ENCODE results near the gene TRAF3IP1. TPM values are rescaled to one million over a fixed set of nuclear protein-coding genes. Genes with fewer than 3 reads are reported as not detected.

Gene TRAF3IP1
- total RNA-seq, 4 donors from 2014 or later, result 19.6 to 28.4 (median 21.7) TPM

- no peaks in the 10 kb centered on the region for H3K9me3 ChIP-seq
- no peaks in the 10 kb centered on the region for H3K4me1 ChIP-seq
- no peaks in the 10 kb centered on the region for H3K27me3 ChIP-seq
- no peak overlapping the region for H3K27ac ChIP-seq
- no peak overlapping the region for H3K4me3 ChIP-seq
- H3K36me3 ChIP-seq, result peaks cover 0 to 1% of the 10 kb centered on the region in 2 donors
- TF ChIP-seq POLR2AphosphoS5 (IDR thresholded peaks at IDR 0.05), result no peak
- no peak for TF ChIP-seq EP300 (IDR thresholded peaks at IDR 0.05)
- TF ChIP-seq CTCF (IDR thresholded peaks at IDR 0.05), result no peak
- TF ChIP-seq POLR2A (IDR thresholded peaks at IDR 0.05), result no peak
- WGBS, 2 donors (ENCODE audit: low coverage in 1 of 2), result 82 to 88% methylated on average over 4 of the region's 12 CpGs
- no peak for ATAC-seq
These were observed 94.9 kb downstream of the TRAF3IP1 start for GRCh38 chr2:238415036-238415764.

GRCh38 chr2:238415893-238416292 is 95.6 kb downstream of the TRAF3IP1 start:
- Histone ChIP-seq H3K27ac (no peak overlapping the region), H3K27me3 (no peaks in the 10 kb centered on the region), H3K4me1 (no peaks in the 10 kb centered on the region), H3K36me3 (no peaks in the 10 kb centered on the region), H3K9me3 (no peaks in the 10 kb centered on the region), H3K4me3 (no peak overlapping the region)
- no peak for TF ChIP-seq CTCF (IDR thresholded peaks at IDR 0.05)
- no peak for TF ChIP-seq EP300 (IDR thresholded peaks at IDR 0.05)
- no peak for TF ChIP-seq POLR2AphosphoS5 (IDR thresholded peaks at IDR 0.05)
- no peak for TF ChIP-seq POLR2A (IDR thresholded peaks at IDR 0.05)
- WGBS, 2 donors (ENCODE audit: low coverage in 1 of 2), result 80 to 100% methylated on average over 1 to 2 of the region's 5 CpGs
- ATAC-seq, result no peak

- Histone ChIP-seq H3K4me1 (no peaks in the 10 kb centered on the region), H3K27ac (no peak overlapping the region), H3K4me3 (no peak overlapping the region), H3K27me3 (no peaks in the 10 kb centered on the region), H3K36me3 (no peaks in the 10 kb centered on the region), H3K9me3 (no peaks in the 10 kb centered on the region)
- TF ChIP-seq POLR2AphosphoS5 (IDR thresholded peaks at IDR 0.05), result no peak
- TF ChIP-seq EP300 (IDR thresholded peaks at IDR 0.05), result no peak
- TF ChIP-seq POLR2A (IDR thresholded peaks at IDR 0.05), result no peak
- no peak for TF ChIP-seq CTCF (IDR thresholded peaks at IDR 0.05)
- ATAC-seq, result no peak
- 78 to 88% methylated on average over 4 to 6 of the region's 6 CpGs for WGBS, 2 donors (ENCODE audit: low coverage in 1 of 2)
These were observed 98.1 kb downstream of the TRAF3IP1 start for GRCh38 chr2:238418196-238418998.

GRCh38 chr2:238418999-238419546 is 98.8 kb downstream of the TRAF3IP1 start:
- Histone ChIP-seq H3K36me3 (no peaks in the 10 kb centered on the region), H3K4me1 (no peaks in the 10 kb centered on the region), H3K27me3 (no peaks in the 10 kb centered on the region), H3K9me3 (no peaks in the 10 kb centered on the region), H3K27ac (no peak overlapping the region), H3K4me3 (no peak overlapping the region)
- TF ChIP-seq POLR2AphosphoS5 (IDR thresholded peaks at IDR 0.05) (no peak), CTCF (IDR thresholded peaks at IDR 0.05) (no peak), POLR2A (IDR thresholded peaks at IDR 0.05) (no peak), EP300 (IDR thresholded peaks at IDR 0.05) (no peak)
- no peak for ATAC-seq
- 44 to 62% methylated on average over 2 of the region's 2 CpGs for WGBS, 2 donors (ENCODE audit: low coverage in 1 of 2)
